Keratinocyte (primary cell): Measurements from ENCODE around the gene BRSK1.

Experiments used
- CTCF ChIP-seq, 3 experiments: IDR thresholded peaks in 1 of 3; conservative IDR thresholded peaks in 1 of 3; optimal IDR thresholded peaks in 1 of 3; 2 replicates in 2 of 3; 3 replicates in 1 of 3; pipeline versions ENCODE3 to v1.5.1; 2011; ENCODE audit warnings: low read length in 3 of 3, mild to moderate bottlenecking in 3 of 3, moderate library complexity in 2 of 3, control low read depth in 1 of 3, inconsistent platforms in 1 of 3; ENCODE audit not compliant: insufficient read depth in 2 of 3; ENCODE audit errors: extremely low read depth in 1 of 3
- EZH2 ChIP-seq: IDR thresholded peaks from one replicate; pipeline ENCODE4 v1.6.1; 2012; ENCODE audit warnings: inconsistent platforms, mild to moderate bottlenecking, low read length, moderate library complexity

- no peak for TF ChIP-seq CTCF (optimal IDR thresholded peaks at IDR 0.05 in 1 of 3, IDR thresholded peaks at IDR 0.05 in 1 of 3, conservative IDR thresholded peaks at IDR 0.05 in 1 of 3; ENCODE audit: extremely low read depth in 1 of 3, insufficient read depth in 2 of 3, low read length in 3 of 3)
- no peak for TF ChIP-seq EZH2
Observed at GRCh38 chr19:55277494-55277893, 6.3 kb upstream of the BRSK1 start.
